Left lung (tissue), 10 donors: ENCODE results near the gene ARHGEF25. TPM values are rescaled to one million over a fixed set of nuclear protein-coding genes. Genes with fewer than 3 reads are reported as not detected.
"Not testable (repeated sequence)": the region's sequence is repeated elsewhere in the genome, so short reads cannot be mapped to it uniquely, and the experiment has no call there.

Experiments
- ATAC-seq: fragments of 200-7000 bp; cut with Tn5 transposase; one replicate; pipeline ENCODE4 v1.9.1; 2020; ENCODE audit warnings: moderate library complexity
- DNase-seq, 4 donors: peaks; one replicate each; pipeline ENCODE4 v3.0.0-alpha.2; 2013 to 2020
- H3K27ac ChIP-seq, 2 donors: fragments of 200-600 bp; sonication (generic) in 1 of 2; one replicate each; pipeline versions ENCODE4 v1.5.0 to v1.8.0; 2020 to 2021
- H3K27me3 ChIP-seq, 2 donors: fragments of 200-600 bp; sonication (generic) in 1 of 2; one replicate each; pipeline versions ENCODE4 v1.5.0 to v1.8.0; 2020 to 2021
- H3K36me3 ChIP-seq, 2 donors: fragments of 200-600 bp; sonication (generic) in 1 of 2; one replicate each; pipeline versions ENCODE4 v1.5.0 to v1.8.0; 2020 to 2021
- H3K4me1 ChIP-seq, 2 donors: fragments of 200-600 bp; one replicate each; pipeline ENCODE4 v1.8.0; 2021
- H3K4me3 ChIP-seq, 2 donors: fragments of 200-600 bp; sonication (generic) in 1 of 2; one replicate each; pipeline versions ENCODE4 v1.5.0 to v1.8.0; 2020 to 2021; ENCODE audit warnings: mild to moderate bottlenecking in 1 of 2
- H3K9me3 ChIP-seq, 2 donors: fragments of 200-600 bp; sonication (generic) in 1 of 2; one replicate each; pipeline versions ENCODE4 v1.5.0 to v1.8.0; 2020 to 2021
- CTCF ChIP-seq, 2 donors: fragments of 200-600 bp; sonication (generic) in 1 of 2; IDR thresholded peaks; one replicate each; pipeline versions ENCODE4 v1.5.0 to v1.8.0; 2021; ENCODE audit warnings: antibody characterized with exemption in 2 of 2
- intact Hi-C, 2 donors: fragments of 100-400 bp; cut with DNase I; formaldehyde crosslinking; loops; one replicate each; pipeline versions ENCODE4 v1.11.2 to v1.14.2; 2022
- polyA plus RNA-seq, 6 donors: library from polyadenylated mRNA; unstranded; fragments of 120-200 nt; gene quantifications; one replicate each; pipeline ENCODE4 v1.2.1, GENCODE V29; 2013; ENCODE audit not compliant: insufficient read length in 6 of 6
- total RNA-seq, 2 donors: library from RNA; stranded (reverse); fragmentation: NEBNext Ultra II Directional; extraction: Animal tissue kit (Norgen Biotek cat#: 25700); gene quantifications; one replicate each; pipeline ENCODE4 v1.2.1, GENCODE V29; 2021
- donor health status: DM: no; HTN: yes; CAD: no.
- donor health status: DM: no; HTN: no; CAD: no.

ARHGEF25 gene
- total and polyA plus RNA-seq, 8 donors: 16.5 to 53.4 (median 45.7) TPM

- DNase-seq: no peak
- Histone ChIP-seq H3K27me3 (peaks cover 31 to 100% of the 10 kb centered on the region in 2 donors), H3K4me3 (no peak overlapping the region), H3K27ac (no peak overlapping the region), H3K9me3 (no peaks in the 10 kb centered on the region), H3K36me3 (no peaks in the 10 kb centered on the region), H3K4me1 (peaks cover 7 to 22% of the 10 kb centered on the region in 2 donors)
- ATAC-seq: no peak
- TF ChIP-seq CTCF (IDR thresholded peaks at IDR 0.05): no peak
- intact Hi-C loops: no loop called here
These were observed 4.4 kb downstream of the ARHGEF25 start for GRCh38 chr12:57615637-57616036.

- no peak for TF ChIP-seq CTCF (IDR thresholded peaks at IDR 0.05)
- no peak for ATAC-seq
- intact Hi-C loops: no loop called here
- H3K27ac ChIP-seq: no peak overlapping the region
- no peak overlapping the region for H3K4me3 ChIP-seq
- DNase-seq: no peak
- peaks cover 6 to 22% of the 10 kb centered on the region in 2 donors for H3K4me1 ChIP-seq
- H3K36me3 ChIP-seq: no peaks in the 10 kb centered on the region
- H3K27me3 ChIP-seq: peaks cover 34 to 100% of the 10 kb centered on the region in 2 donors
- no peaks in the 10 kb centered on the region for H3K9me3 ChIP-seq
These were observed 5.3 kb downstream of the ARHGEF25 start for GRCh38 chr12:57616383-57617101.

GRCh38 chr12:57617942-57618341 is 6.7 kb downstream of the ARHGEF25 start:
- Histone ChIP-seq H3K9me3 (no peaks in the 10 kb centered on the region), H3K4me3 (no peak overlapping the region), H3K27ac (no peak overlapping the region), H3K36me3 (no peaks in the 10 kb centered on the region), H3K27me3 (peaks cover 34 to 100% of the 10 kb centered on the region in 2 donors), H3K4me1 (peaks cover 7 to 29% of the 10 kb centered on the region in 2 donors)
- intact Hi-C loops: no loop called here
- TF ChIP-seq CTCF (IDR thresholded peaks at IDR 0.05): no peak
- ATAC-seq (no peak), DNase-seq (no peak)

GRCh38 chr12:57618431-57618830 is 7.2 kb downstream of the ARHGEF25 start:
- H3K4me1 ChIP-seq: peaks cover 7 to 29% of the 10 kb centered on the region in 2 donors
- DNase-seq, H3K4me3 ChIP-seq, ATAC-seq, H3K27ac ChIP-seq, intact Hi-C loops, H3K9me3 ChIP-seq, H3K36me3 ChIP-seq: not testable (repeated sequence)
- H3K27me3 ChIP-seq: peaks cover 34 to 100% of the 10 kb centered on the region in 2 donors

- intact Hi-C loops: no loop called here
- no peak for TF ChIP-seq CTCF (IDR thresholded peaks at IDR 0.05)
- no peak overlapping the region for H3K4me3 ChIP-seq
- peaks cover 7 to 29% of the 10 kb centered on the region in 2 donors for H3K4me1 ChIP-seq
- no peak for ATAC-seq
- no peaks in the 10 kb centered on the region for H3K9me3 ChIP-seq
- no peak overlapping the region for H3K27ac ChIP-seq
- H3K36me3 ChIP-seq: no peaks in the 10 kb centered on the region
- peaks cover 34 to 100% of the 10 kb centered on the region in 2 donors for H3K27me3 ChIP-seq
- DNase-seq: no peak
These were observed 7.8 kb downstream of the ARHGEF25 start for GRCh38 chr12:57618966-57619433.
